ENCODE data around the gene ADAMTS2.
A peak's percentile ranks its signal among the peaks of the same experiment; 100 is the strongest.

The ADAMTS2 gene

GRCh38 chr5:179342577-179342976 is 2.7 kb downstream of the ADAMTS2 start:
- FAIRE-seq, result no peak
- no peak for DNase-seq (ENCODE audit: insufficient read length, low spot score)
- TF ChIP-seq CTCF (IDR thresholded peaks at IDR 0.05; ENCODE audit: insufficient read depth, missing control alignments), result peak; percentile 30

- DNase-seq (ENCODE audit: insufficient read length, low spot score), result no peak
- TF ChIP-seq CTCF (IDR thresholded peaks at IDR 0.05; ENCODE audit: insufficient read depth, missing control alignments), result no peak
- FAIRE-seq, result no peak
Measured at GRCh38 chr5:179340465-179340864, 4.8 kb downstream of the ADAMTS2 start.

- no peak for TF ChIP-seq CTCF (IDR thresholded peaks at IDR 0.05; ENCODE audit: insufficient read depth, missing control alignments)
- no peak for DNase-seq (ENCODE audit: insufficient read length, low spot score)
- FAIRE-seq, result no peak
Measured at GRCh38 chr5:179339996-179340395, 5.3 kb downstream of the ADAMTS2 start.

GRCh38 chr5:179339081-179339480 is 6.2 kb downstream of the ADAMTS2 start:
- TF ChIP-seq CTCF (IDR thresholded peaks at IDR 0.05; ENCODE audit: insufficient read depth, missing control alignments), result no peak
- no peak for FAIRE-seq

GRCh38 chr5:179337796-179338676 is 7.2 kb downstream of the ADAMTS2 start:
- TF ChIP-seq CTCF (IDR thresholded peaks at IDR 0.05; ENCODE audit: insufficient read depth, missing control alignments), result no peak
- DNase-seq (ENCODE audit: insufficient read length, low spot score), result no peak
- no peak for FAIRE-seq

More at GRCh38 chr5:179339081-179339480, 6.2 kb downstream of the ADAMTS2 start:
- no peak for DNase-seq (ENCODE audit: insufficient read length, low spot score)

- DNase-seq (ENCODE audit: insufficient read length, low spot score) (no peak), FAIRE-seq (no peak)
- no peak for TF ChIP-seq CTCF (IDR thresholded peaks at IDR 0.05; ENCODE audit: insufficient read depth, missing control alignments)
Measured at GRCh38 chr5:179336871-179337795, 8.1 kb downstream of the ADAMTS2 start.
